Measurements from ENCODE around the gene PITPNB.
A peak's percentile ranks its signal among the peaks of the same experiment; 100 is the strongest.

The PITPNB gene

DNA sequence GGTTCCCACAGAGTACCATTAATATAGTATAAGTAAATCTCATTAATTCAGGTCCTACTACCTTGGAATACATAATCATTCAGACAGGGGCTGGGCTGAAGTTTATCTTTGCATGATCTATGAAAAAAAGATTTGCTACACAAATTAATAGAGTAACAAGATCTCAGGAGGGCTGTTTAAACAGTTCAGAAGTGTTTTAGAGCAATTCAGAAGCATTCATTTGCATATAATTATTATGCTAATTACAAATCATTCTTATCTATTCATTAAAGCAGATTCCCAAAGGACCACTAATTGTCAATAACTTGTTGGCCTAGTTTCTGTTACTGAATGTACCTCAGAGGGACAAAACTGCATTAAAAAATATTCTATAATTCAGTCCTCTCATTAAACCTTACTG lies 40.5 kb downstream of the PITPNB start:
- DNase-seq: peak; percentile 12 to 28

DNA sequence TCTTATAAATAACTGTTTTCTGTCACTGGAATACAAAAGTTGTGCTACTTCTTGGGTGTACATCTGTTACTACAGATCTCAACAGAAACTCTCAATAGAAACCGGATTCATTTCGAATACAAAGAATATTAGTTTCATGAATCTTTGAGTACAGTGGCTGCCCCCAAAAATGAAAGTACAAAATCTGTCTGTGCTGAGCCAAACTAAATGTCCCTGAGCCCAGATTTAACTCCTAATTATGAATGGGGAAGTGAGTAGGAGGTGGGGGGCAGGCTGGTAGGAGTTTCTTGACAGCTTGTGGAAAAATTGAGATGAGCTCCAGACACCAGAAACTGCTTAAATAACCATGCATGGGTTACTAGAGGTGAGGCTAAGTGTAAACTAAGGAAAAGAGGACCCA lies 41.6 kb downstream of the PITPNB start:
- DNase-seq: no peak

DNA sequence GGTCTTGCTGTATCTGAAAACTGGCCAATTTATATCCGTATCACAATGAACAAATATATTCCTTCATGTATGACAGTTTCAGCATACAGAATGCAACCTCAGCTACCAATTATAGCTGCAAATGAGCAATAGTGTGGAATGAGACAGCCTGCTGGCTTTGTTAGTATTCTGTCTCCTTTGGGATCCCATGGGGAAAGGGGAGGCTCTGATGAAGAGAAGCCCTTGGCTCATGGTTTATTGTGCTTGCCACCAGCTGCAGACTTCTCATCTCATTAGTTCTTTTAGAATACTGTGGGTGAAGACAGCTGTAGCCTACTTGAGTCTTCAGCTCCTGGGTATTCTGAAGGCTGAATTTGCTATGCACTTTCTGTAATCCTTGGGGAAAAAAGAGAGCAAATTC lies 42.4 kb downstream of the PITPNB start:
- peak; percentile 19 to 58 for DNase-seq

DNA sequence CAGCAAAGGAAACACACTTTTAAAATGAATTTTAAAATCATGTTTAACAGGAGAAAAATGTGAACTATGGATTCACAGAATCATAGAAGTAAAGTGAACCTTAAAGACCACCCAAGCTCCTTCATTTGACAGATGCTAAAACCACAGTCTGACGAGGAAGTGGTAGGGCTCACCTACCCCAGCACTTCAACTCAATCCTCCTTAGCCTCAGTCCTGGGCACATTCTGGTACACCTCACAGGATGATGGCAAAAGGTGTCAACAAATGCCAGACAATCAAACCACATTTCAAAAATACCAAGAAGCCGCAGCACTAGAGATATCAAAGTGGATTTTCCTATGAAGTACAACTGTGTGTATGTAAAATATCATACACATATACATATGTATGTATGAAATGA lies 43.1 kb downstream of the PITPNB start:
- no peak for DNase-seq

DNA sequence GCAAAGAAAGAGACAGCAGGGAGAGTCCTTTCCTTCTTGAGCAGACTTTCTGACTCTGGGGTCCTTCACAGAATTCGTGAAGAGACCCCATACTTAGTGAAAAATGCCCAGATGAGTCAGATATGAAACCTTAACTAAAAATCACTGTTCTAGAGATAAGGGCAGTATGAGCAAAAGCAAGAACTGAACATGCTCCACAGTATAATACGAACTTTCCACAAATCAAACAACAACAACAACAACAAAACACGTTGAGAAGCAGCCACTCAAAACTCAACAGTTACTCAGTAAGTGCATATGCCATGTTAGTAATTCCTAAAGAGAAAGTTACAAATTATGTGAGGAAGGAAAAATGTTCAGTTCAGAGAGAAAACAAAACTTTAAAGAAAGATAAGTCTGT lies 44.3 kb downstream of the PITPNB start:
- DNase-seq: no peak

GRCh38 chr22:27874185-27874584 lies 44.9 kb downstream of the PITPNB start:
- DNase-seq: no peak

GRCh38 chr22:27873472-27873871 lies 45.6 kb downstream of the PITPNB start:
- no peak for DNase-seq

- DNase-seq: no peak
Measured at GRCh38 chr22:27872488-27872887, 46.6 kb downstream of the PITPNB start.

DNA sequence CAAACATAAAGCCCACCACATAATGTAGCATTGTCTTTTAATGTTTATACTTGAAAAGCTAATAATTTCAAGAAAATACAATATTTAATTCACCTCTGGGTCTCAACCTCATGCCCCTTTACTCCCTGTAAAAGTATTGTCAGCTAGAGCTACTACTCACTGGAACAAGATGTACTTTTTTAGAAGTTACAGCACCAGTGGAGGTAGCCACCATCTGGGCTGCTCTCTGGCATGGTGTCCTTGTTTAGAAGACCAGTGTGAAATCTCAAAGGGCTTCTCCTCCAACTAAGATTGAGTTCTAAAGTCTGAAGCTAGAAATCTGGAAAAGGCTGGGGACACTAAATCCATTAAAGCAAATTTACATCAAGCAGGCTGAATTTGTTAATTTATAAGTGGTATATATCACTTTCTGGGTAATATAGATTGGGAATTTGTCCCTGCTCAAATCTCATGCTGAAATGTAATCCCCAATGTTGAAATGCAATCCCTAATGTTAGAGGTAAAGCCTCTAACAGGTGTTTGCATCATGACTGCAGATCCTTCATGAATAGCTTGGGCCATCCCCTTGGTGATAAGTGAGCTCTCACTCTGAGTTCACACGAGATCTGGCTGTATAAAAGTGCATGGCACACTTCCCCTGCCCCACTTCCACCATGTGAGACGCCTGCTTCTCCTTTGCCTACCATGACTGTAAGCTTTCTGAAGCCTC lies 47.6 kb downstream of the PITPNB start:
- DNase-seq: no peak

GRCh38 chr22:27870234-27871191 lies 48.5 kb downstream of the PITPNB start:
- peak in 1 of 2 experiments; percentile 4 for DNase-seq

DNA sequence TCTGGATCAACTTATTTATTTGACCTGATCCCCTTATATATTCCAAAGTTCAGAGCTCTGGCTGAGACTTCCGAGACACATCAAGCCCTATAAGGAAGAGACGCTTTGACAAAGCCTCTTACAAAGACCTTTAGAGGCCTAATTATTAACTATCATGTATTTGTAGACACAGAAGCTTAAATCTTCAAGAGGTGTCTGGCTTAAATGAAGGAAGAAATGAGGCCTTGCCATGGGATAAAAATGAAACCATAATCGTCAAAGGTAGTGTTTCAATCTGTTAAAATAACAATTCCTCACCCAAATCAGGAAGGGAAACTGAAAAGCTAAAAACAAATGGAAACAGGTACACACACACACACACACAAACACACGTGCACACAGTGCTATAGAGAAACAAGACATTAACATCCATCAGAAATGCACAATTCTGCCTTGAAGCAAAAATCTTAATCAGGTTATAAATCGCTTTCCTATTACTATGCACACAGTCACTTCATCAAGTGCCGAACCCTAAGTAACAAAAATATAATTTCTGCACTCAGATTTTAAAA lies 50.2 kb downstream of the PITPNB start:
- no peak for DNase-seq

- no peak for DNase-seq
Measured at GRCh38 chr22:27867953-27868731, 50.9 kb downstream of the PITPNB start.

DNA sequence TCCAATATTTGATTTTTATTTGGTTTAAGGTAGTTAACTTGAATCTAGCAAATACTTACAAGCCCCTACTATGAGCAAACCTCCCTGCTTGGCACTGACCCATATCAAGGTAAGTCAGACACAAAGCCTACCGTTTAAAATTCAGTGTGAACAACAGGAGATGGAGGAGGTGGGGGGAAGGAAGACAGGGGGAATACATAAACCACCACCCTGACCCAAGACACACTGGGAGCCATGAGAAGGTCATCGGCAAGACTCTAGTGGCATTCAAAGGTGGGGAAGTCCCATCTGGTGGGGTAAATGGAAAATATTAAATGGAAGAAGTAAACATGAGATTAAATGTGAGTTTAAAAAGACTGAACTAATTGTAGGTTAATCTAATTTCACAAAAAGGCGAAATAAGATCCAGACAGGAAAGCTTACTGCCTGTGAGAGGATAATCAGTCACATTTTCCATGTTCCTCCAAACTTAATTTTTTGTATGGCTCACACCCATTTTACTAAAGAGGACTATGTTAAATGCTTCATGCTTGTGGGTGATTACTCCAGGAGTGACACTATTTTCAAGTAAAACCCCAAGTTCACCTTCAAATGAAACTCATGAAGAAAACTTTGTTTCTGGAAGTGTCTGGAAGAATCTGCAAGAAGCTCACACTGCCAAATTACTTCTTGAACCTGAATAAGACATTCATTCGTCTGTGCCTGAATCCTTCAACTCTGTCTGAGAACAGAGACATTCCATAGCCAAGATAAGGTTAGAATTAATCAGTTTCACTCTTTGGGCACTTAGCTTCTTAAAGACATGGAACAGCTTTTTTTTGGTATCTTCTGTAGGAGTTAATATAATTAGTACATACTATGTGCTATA lies 51.7 kb downstream of the PITPNB start:
- no peak for DNase-seq

GRCh38 chr22:27866135-27867084 lies 52.6 kb downstream of the PITPNB start:
- DNase-seq: no peak

DNA sequence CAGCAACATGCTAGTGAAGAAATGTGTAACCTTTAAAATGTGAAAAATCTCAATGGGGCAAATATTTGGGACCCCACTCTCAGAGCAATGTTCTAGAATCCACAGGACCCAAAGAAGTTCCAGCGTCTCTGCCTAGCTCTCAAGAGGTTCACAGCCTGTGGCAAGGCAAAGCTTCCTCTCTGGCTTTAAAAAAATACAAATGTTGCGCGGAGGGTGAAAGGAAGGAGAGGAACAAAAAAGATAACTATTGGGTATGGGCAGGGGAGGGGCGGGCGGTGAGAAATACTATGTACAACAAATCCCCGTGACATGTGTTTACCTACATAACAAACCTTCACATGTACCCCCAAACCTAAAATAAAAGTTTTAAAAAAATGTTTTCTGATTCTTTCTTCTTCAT lies 53.6 kb downstream of the PITPNB start:
- DNase-seq: no peak

- no peak for DNase-seq
Measured at GRCh38 chr22:27863556-27863955, 55.5 kb downstream of the PITPNB start.

DNA sequence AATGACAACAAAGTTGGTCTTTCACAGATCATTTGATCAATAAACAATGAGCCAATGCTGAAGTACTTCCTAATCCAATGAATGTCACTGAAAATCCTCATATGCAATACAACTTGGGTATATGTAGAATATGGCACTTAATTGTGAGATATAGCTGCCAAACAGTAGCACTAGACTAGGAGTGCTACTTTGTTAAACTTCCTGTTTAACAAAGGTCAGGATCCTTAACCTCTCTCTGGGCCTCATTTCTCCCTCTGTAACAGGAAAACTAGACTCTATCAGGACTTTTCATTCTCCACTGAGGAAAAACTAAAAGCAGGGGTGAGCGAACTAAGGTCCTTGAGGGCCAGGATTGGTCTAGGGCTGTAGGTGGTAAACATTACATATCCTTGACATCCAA lies 56.1 kb downstream of the PITPNB start:
- no peak for DNase-seq

DNA sequence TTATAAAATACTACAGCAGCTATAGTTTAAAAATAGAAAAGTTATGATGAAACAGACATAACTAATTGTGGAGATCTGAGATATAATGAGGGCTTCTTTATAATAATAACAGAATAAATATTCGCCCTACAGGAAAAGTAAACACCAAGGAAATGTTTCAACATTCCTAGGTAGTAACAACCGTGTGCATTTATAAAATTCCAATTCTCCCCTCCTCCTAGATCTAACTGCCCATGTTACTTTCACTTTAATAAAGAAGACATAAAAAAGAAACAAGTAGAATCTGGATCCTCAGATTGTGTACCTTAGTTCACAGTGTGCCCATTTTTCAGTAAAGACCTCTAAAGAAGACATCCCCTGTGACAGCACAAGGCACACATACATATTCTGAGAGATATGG lies 59.7 kb downstream of the PITPNB start:
- no peak for DNase-seq

- no peak for DNase-seq
Measured at GRCh38 chr22:27858626-27859025, 60.4 kb downstream of the PITPNB start.

GRCh38 chr22:27857443-27857842 lies 61.6 kb downstream of the PITPNB start:
- no peak for DNase-seq

DNA sequence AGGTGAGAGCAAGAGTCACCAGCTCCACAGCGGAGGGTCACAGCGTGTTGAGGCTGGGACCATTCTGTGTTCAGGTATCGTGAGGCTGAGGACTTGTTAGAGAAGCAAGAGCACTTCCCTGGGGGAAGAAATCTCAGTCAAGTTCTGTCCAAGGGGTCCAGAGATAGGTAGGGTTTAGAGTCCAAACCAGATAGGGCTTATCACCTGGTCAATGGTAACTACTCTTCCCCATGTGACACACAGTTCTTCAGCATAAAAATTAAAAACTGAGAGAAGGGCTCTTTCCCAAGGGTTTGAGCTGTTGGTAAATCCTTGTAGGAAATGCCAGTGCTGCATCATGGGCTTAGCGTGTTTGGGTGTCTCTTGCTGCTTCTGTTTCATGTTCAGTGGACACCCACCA lies 62.7 kb downstream of the PITPNB start:
- DNase-seq: no peak

Measured in NCI-H526 (cell line).